Central memory CD8-positive, alpha-beta T cell (primary cell): ENCODE measurements around the gene RAB29.

Experiments
- ATAC-seq: fragments of 150-1000 bp; cut with Tn5 transposase; replicated peaks from 2 replicates; pipeline ENCODE4 v1.10.0; 2022; ENCODE audit warnings: mild to moderate bottlenecking, moderate FRiP score, moderate number of reproducible peaks; ENCODE audit not compliant: poor library complexity, severe bottlenecking; ENCODE audit errors: extremely low read depth
- DNase-seq, 2 donors: peaks; one replicate each; pipeline ENCODE4 v3.0.0; 2021; ENCODE audit warnings: low spot score in 2 of 2
- H3K27ac Mint-ChIP-seq: one replicate; pipeline ENCODE4 v1.8.0; 2022; ENCODE audit warnings: low read depth, mild to moderate bottlenecking, moderate library complexity, mixed read lengths
- H3K27me3 Mint-ChIP-seq: one replicate; pipeline ENCODE4 v1.8.0; 2022; ENCODE audit warnings: mixed read lengths
- H3K36me3 Mint-ChIP-seq: one replicate; pipeline ENCODE4 v1.8.0; 2022; ENCODE audit warnings: mild to moderate bottlenecking, moderate library complexity, mixed read lengths; ENCODE audit not compliant: insufficient read depth
- H3K4me1 Mint-ChIP-seq: one replicate; pipeline ENCODE4 v1.8.0; 2022; ENCODE audit warnings: mixed read lengths
- H3K4me3 Mint-ChIP-seq: one replicate; pipeline ENCODE4 v1.8.0; 2022; ENCODE audit warnings: mild to moderate bottlenecking, moderate library complexity, mixed read lengths
- H3K9me3 Mint-ChIP-seq: one replicate; pipeline ENCODE4 v1.8.0; 2022; ENCODE audit warnings: mixed read lengths

Gene RAB29

GRCh38 chr1:205749234-205750137 lies 25.8 kb downstream of the RAB29 start:
- peak overlapping the region; percentile 99 for H3K27ac Mint-ChIP-seq
- no peaks in the 10 kb centered on the region for H3K9me3 Mint-ChIP-seq
- H3K4me1 Mint-ChIP-seq = peaks cover 32% of the 10 kb centered on the region
- H3K4me3 Mint-ChIP-seq = peak overlapping the region; percentile 98
- peak; percentile 92 to 97 for DNase-seq
- peaks cover 31% of the 10 kb centered on the region for H3K36me3 Mint-ChIP-seq
- H3K27me3 Mint-ChIP-seq = no peaks in the 10 kb centered on the region
- peak; percentile 73 for ATAC-seq

GRCh38 chr1:205748403-205749233 lies 26.7 kb downstream of the RAB29 start:
- H3K4me3 Mint-ChIP-seq = peak overlapping the region; percentile 98
- DNase-seq (no peak), ATAC-seq (peak; percentile 12)
- peaks cover 38% of the 10 kb centered on the region for H3K4me1 Mint-ChIP-seq
- no peaks in the 10 kb centered on the region for H3K9me3 Mint-ChIP-seq
- H3K27ac Mint-ChIP-seq = peak overlapping the region; percentile 99
- peaks cover 33% of the 10 kb centered on the region for H3K36me3 Mint-ChIP-seq
- no peaks in the 10 kb centered on the region for H3K27me3 Mint-ChIP-seq

- ATAC-seq = no peak
- Mint-ChIP-seq H3K9me3 (no peaks in the 10 kb centered on the region), H3K27me3 (no peaks in the 10 kb centered on the region), H3K4me1 (peaks cover 50% of the 10 kb centered on the region), H3K4me3 (peak overlapping the region; percentile 23), H3K36me3 (peaks cover 33% of the 10 kb centered on the region), H3K27ac (peak overlapping the region; percentile 67)
- DNase-seq = no peak
Observed at GRCh38 chr1:205746757-205747412, 28.4 kb downstream of the RAB29 start.

- ATAC-seq (no peak), DNase-seq (no peak)
- Mint-ChIP-seq H3K9me3 (no peaks in the 10 kb centered on the region), H3K4me1 (peaks cover 54% of the 10 kb centered on the region), H3K4me3 (no peak overlapping the region), H3K27ac (no peak overlapping the region), H3K27me3 (no peaks in the 10 kb centered on the region), H3K36me3 (peaks cover 28% of the 10 kb centered on the region)
Observed at GRCh38 chr1:205744403-205744802, 30.9 kb downstream of the RAB29 start.

- H3K9me3 Mint-ChIP-seq = no peaks in the 10 kb centered on the region
- H3K27ac Mint-ChIP-seq = no peak overlapping the region
- ATAC-seq (no peak), DNase-seq (no peak)
- no peak overlapping the region for H3K4me3 Mint-ChIP-seq
- peaks cover 57% of the 10 kb centered on the region for H3K4me1 Mint-ChIP-seq
- peaks cover 30% of the 10 kb centered on the region for H3K36me3 Mint-ChIP-seq
- H3K27me3 Mint-ChIP-seq = no peaks in the 10 kb centered on the region
Observed at GRCh38 chr1:205743977-205744376, 31.3 kb downstream of the RAB29 start.

GRCh38 chr1:205741681-205742080 lies 33.6 kb downstream of the RAB29 start:
- ATAC-seq (no peak), DNase-seq (no peak)
- Mint-ChIP-seq H3K27ac (no peak overlapping the region), H3K9me3 (no peaks in the 10 kb centered on the region), H3K4me1 (peaks cover 49% of the 10 kb centered on the region), H3K27me3 (no peaks in the 10 kb centered on the region), H3K4me3 (no peak overlapping the region), H3K36me3 (peaks cover 24% of the 10 kb centered on the region)

- no peak overlapping the region for H3K4me3 Mint-ChIP-seq
- DNase-seq (no peak), ATAC-seq (no peak)
- peaks cover 20% of the 10 kb centered on the region for H3K36me3 Mint-ChIP-seq
- peaks cover 48% of the 10 kb centered on the region for H3K4me1 Mint-ChIP-seq
- H3K9me3 Mint-ChIP-seq = no peaks in the 10 kb centered on the region
- H3K27me3 Mint-ChIP-seq = no peaks in the 10 kb centered on the region
- H3K27ac Mint-ChIP-seq = peak overlapping the region; percentile 73
Observed at GRCh38 chr1:205739348-205740160, 35.7 kb downstream of the RAB29 start.

GRCh38 chr1:205735218-205735617 lies 40.1 kb downstream of the RAB29 start:
- DNase-seq (no peak), ATAC-seq (no peak)
- no peaks in the 10 kb centered on the region for H3K9me3 Mint-ChIP-seq
- H3K27me3 Mint-ChIP-seq = no peaks in the 10 kb centered on the region
- no peak overlapping the region for H3K4me3 Mint-ChIP-seq
- H3K4me1 Mint-ChIP-seq = peaks cover 58% of the 10 kb centered on the region
- H3K27ac Mint-ChIP-seq = peak overlapping the region; percentile 38
- H3K36me3 Mint-ChIP-seq = peaks cover 26% of the 10 kb centered on the region

GRCh38 chr1:205733438-205734175 lies 41.7 kb downstream of the RAB29 start:
- Mint-ChIP-seq H3K4me3 (no peak overlapping the region), H3K27ac (peak overlapping the region; percentile 56)
- no peak for ATAC-seq

GRCh38 chr1:205729945-205730610 lies 45.2 kb downstream of the RAB29 start:
- no peak for ATAC-seq
- Mint-ChIP-seq H3K27ac (peak overlapping the region; percentile 42), H3K4me1 (peaks cover 46% of the 10 kb centered on the region), H3K36me3 (peaks cover 36% of the 10 kb centered on the region), H3K4me3 (no peak overlapping the region), H3K9me3 (no peaks in the 10 kb centered on the region), H3K27me3 (no peaks in the 10 kb centered on the region)
- DNase-seq = no peak

More at GRCh38 chr1:205733438-205734175, 41.7 kb downstream of the RAB29 start:
- Mint-ChIP-seq H3K9me3 (no peaks in the 10 kb centered on the region), H3K27me3 (no peaks in the 10 kb centered on the region), H3K36me3 (peaks cover 27% of the 10 kb centered on the region), H3K4me1 (peaks cover 48% of the 10 kb centered on the region)
- DNase-seq = no peak

- no peak for DNase-seq
- no peaks in the 10 kb centered on the region for H3K27me3 Mint-ChIP-seq
- H3K4me3 Mint-ChIP-seq = no peak overlapping the region
- H3K36me3 Mint-ChIP-seq = peaks cover 46% of the 10 kb centered on the region
- no peak for ATAC-seq
- H3K4me1 Mint-ChIP-seq = peaks cover 32% of the 10 kb centered on the region
- H3K9me3 Mint-ChIP-seq = no peaks in the 10 kb centered on the region
- H3K27ac Mint-ChIP-seq = no peak overlapping the region
Observed at GRCh38 chr1:205726619-205727125, 48.6 kb downstream of the RAB29 start.
